ENCODE data around the gene AWAT2.

The AWAT2 gene

GRCh38 chrX:70062076-70062475 lies 12.3 kb upstream of the AWAT2 start, which contains the start of gene OTUD6A:
TSS of gene OTUD6A (plus strand) at chrX:70062457. CDS start at chrX:70062525, 68 bp downstream.
- TF ChIP-seq CTCF (conservative IDR thresholded peaks at IDR 0.05; ENCODE audit: control insufficient read depth, insufficient read depth, low read depth, low read length), result no peak
- no peak within 1 kb of the TSS for H3K4me3 ChIP-seq (ENCODE audit: control insufficient read depth, low read depth, low read length)
- DNase-seq (ENCODE audit: low read depth), result no peak

GRCh38 chrX:70054391-70054790 lies 4.7 kb upstream of the AWAT2 start:
- no peak for DNase-seq (ENCODE audit: low read depth)
- no peak overlapping the region for H3K4me3 ChIP-seq (ENCODE audit: control insufficient read depth, low read depth, low read length)
- TF ChIP-seq CTCF (conservative IDR thresholded peaks at IDR 0.05; ENCODE audit: control insufficient read depth, insufficient read depth, low read depth, low read length), result no peak

GRCh38 chrX:70052895-70053615 lies 3.3 kb upstream of the AWAT2 start:
- H3K4me3 ChIP-seq (ENCODE audit: control insufficient read depth, low read depth, low read length), result no peak overlapping the region
- TF ChIP-seq CTCF (conservative IDR thresholded peaks at IDR 0.05; ENCODE audit: control insufficient read depth, insufficient read depth, low read depth, low read length), result no peak
- no peak for DNase-seq (ENCODE audit: low read depth)

- no peak for DNase-seq (ENCODE audit: low read depth)
- TF ChIP-seq CTCF (conservative IDR thresholded peaks at IDR 0.05; ENCODE audit: control insufficient read depth, insufficient read depth, low read depth, low read length), result no peak
- H3K4me3 ChIP-seq (ENCODE audit: control insufficient read depth, low read depth, low read length), result no peak overlapping the region
Measured at GRCh38 chrX:70049406-70049805, 332 bp downstream of the AWAT2 start.

DNA sequence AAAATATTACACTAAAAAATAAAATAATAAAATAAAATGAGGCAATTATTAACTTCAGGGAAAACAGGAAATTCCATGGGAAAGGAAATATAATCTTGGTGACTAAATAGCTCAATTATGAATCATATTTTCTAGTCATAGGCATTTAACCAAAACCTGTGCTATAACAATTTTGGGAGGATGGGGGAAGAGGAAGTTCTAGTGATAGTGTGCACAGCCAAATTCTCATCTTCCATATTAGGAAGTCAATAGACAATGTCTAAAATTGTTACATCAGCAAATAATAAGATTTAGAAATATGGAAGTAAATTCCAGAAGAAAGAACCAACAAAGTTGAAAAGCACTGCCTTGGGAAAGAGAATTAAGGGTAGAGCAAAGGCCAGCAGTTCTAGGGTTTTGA lies 2.8 kb downstream of the AWAT2 start:
- peak; percentile 20 for DNase-seq (ENCODE audit: low read depth)
- H3K4me3 ChIP-seq (ENCODE audit: control insufficient read depth, low read depth, low read length), result no peak overlapping the region
- TF ChIP-seq CTCF (conservative IDR thresholded peaks at IDR 0.05; ENCODE audit: control insufficient read depth, insufficient read depth, low read depth, low read length), result no peak

DNA sequence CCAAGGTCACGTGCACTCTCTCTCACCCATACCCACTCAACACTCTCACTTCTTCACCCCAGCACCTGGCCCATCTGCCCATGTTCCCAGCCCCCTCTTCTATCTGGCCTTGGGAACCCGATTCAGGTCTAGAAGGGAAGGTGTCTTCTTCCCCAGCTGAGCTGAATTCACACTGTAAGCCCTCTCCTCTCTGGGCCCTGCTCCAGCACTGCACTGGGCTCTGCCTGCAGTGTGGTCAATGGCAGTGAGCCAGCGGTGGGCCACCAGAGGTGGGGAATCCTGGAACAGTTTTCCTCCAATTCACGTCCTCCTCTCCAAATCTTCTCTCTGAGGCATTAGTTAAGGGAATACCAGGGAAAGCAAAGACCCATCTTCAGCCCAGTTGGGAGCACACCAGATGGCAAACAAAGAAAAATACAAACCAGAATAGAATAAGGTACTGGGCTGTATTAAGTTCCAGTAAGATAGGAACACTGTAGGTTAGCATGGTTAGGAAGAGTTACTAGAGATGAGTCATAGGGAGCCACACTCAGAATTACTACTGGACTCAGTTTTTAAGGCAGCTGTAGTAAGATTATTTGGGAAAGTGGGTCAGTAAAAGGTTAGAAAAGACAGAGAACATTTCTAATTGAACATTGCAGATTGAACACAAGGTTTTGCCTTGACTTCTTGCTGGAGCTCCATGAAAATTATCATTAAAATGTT lies 5.0 kb downstream of the AWAT2 start:
- no peak overlapping the region for H3K4me3 ChIP-seq (ENCODE audit: control insufficient read depth, low read depth, low read length)
- no peak for TF ChIP-seq CTCF (conservative IDR thresholded peaks at IDR 0.05; ENCODE audit: control insufficient read depth, insufficient read depth, low read depth, low read length)
- peak; percentile 34 for DNase-seq (ENCODE audit: low read depth)

Data from fibroblast of mammary gland (primary cell).